ENCODE measurements around the gene KRTAP13-2.

DNA sequence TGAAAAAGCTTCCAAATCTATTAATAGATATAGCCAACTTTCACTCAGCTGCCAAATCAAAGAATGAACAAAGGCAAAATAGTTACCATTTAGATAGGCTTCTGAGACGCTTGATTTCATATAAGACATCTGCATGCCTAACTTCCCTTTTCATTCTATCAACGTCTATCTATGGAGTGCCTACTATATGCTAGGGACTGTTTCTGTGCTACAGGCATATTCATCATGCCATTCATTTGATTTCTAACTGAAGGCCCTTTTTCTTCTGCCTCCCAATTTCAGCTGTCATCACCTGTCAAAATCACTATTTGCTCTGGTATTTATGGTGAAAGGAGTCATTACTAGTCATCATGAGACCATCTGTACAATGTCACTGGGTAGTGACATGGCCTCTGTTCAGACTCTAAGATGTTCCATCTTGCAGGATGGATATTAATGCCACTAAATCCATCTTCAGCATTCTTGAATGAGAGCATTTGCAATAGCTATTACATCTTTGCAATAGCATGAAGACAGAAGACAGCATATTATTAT, 19.5 kb upstream of the KRTAP13-2 start:
- no peak for TF ChIP-seq POLR2A (IDR thresholded peaks at IDR 0.05)
- no peak for TF ChIP-seq POLR2AphosphoS5 (IDR thresholded peaks at IDR 0.05)

Data from sigmoid colon (tissue), 4 donors.